PC-3 (cell line): ENCODE measurements around the gene GPR78. TPM values are rescaled to one million over a fixed set of nuclear protein-coding genes. Genes with fewer than 3 reads are reported as not detected.

ENCODE experiments used
- ATAC-seq: fragments of 200-7000 bp; cut with Tn5 transposase; 2 replicates; pipeline ENCODE4 v1.9.1; 2020; ENCODE audit warnings: mild to moderate bottlenecking, moderate library complexity
- Bru-seq: library from RNA; stranded (reverse); fragments of 400-500 nt; gene quantifications from one replicate; lab custom pipeline; 2021; lab: Mats Ljungman, UMichigan
- BruChase-seq, 2 experiments: library from RNA; stranded (reverse); fragments of 400-500 nt; gene quantifications; one replicate each; lab custom pipeline; 2021; lab: Mats Ljungman, UMichigan
- BruUV-seq: library from RNA; stranded (reverse); fragments of 400-500 nt; replicated peaks from 2 replicates; lab custom pipeline; 2021; lab: Mats Ljungman, UMichigan
- CTCF ChIA-PET: fragments of 300-600 bp; sonication (Branson Sonifier 250); formaldehyde crosslinking; loops from one replicate; lab custom pipeline; 2022; ENCODE audit warnings: antibody characterized with exemption; lab: Charles Lee
- POLR2A ChIA-PET: fragments of 300-600 bp; sonication (Branson Sonifier 250); formaldehyde crosslinking; loops from one replicate; lab custom pipeline; 2022; ENCODE audit warnings: antibody characterized with exemption; ENCODE audit not compliant: unreplicated experiment; lab: Charles Lee
- DNase-seq: peaks from one replicate; pipeline ENCODE4 v3.0.0-alpha.2; 2015
- H2AFZ ChIP-seq: fragments of 300-600 bp; sonication (generic); 2 replicates; pipeline ENCODE4 v1.6.0; 2016; ENCODE audit warnings: antibody characterized with exemption, low read length
- H3F3A ChIP-seq: fragments of 300-600 bp; sonication (generic); one replicate; pipeline ENCODE4 v1.6.0; 2017; ENCODE audit warnings: antibody characterized with exemption, low read length, control low read depth, mild to moderate bottlenecking; ENCODE audit not compliant: unreplicated experiment
- H3K27ac ChIP-seq: fragments of 300-600 bp; sonication (generic); 2 replicates; pipeline ENCODE4 v1.5.1; 2016; ENCODE audit warnings: mild to moderate bottlenecking, low read length
- H3K27me3 ChIP-seq: fragments of 300-600 bp; sonication (generic); 2 replicates; pipeline ENCODE4 v1.6.1; 2016; ENCODE audit warnings: low read length, mixed read lengths
- H3K36me3 ChIP-seq: fragments of 300-600 bp; sonication (generic); 2 replicates; pipeline ENCODE4 v1.6.1; 2016; ENCODE audit warnings: low read depth, mixed run types, low read length, mixed read lengths
- H3K4me1 ChIP-seq: fragments of 300-600 bp; sonication (generic); 2 replicates; pipeline ENCODE4 v1.5.1; 2016; ENCODE audit warnings: low read length; ENCODE audit not compliant: insufficient read depth
- H3K4me2 ChIP-seq: fragments of 300-600 bp; sonication (generic); 2 replicates; pipeline ENCODE4 v1.6.0; 2016; ENCODE audit warnings: low read length
- H3K4me3 ChIP-seq: fragments of 300-600 bp; sonication (generic); 2 replicates; pipeline ENCODE4 v1.5.1; 2016; ENCODE audit warnings: mild to moderate bottlenecking, low read length, mixed read lengths
- H3K79me2 ChIP-seq: fragments of 300-600 bp; sonication (generic); 2 replicates; pipeline ENCODE4 v1.6.1; 2017; ENCODE audit warnings: low read length, mixed read lengths
- H3K9ac ChIP-seq: fragments of 300-600 bp; sonication (generic); 2 replicates; pipeline ENCODE4 v1.6.0; 2016; ENCODE audit warnings: mild to moderate bottlenecking, low read length
- H3K9me2 ChIP-seq: fragments of 300-600 bp; sonication (generic); replicated peaks from 2 replicates; pipeline ENCODE4 v1.6.1; 2016; ENCODE audit warnings: mixed run types, low read length, mixed read lengths
- H3K9me3 ChIP-seq: fragments of 300-600 bp; sonication (generic); 2 replicates; pipeline ENCODE4 v1.6.1; 2016; ENCODE audit warnings: low read length, mixed read lengths
- H4K20me1 ChIP-seq: fragments of 300-600 bp; sonication (generic); 2 replicates; pipeline ENCODE4 v1.6.1; 2016; ENCODE audit warnings: low read length, mixed read lengths
- EZH2 ChIP-seq: fragments of 300-600 bp; sonication (generic); IDR thresholded peaks from one replicate; pipeline ENCODE4 v1.6.1; 2017; ENCODE audit warnings: antibody characterized with exemption, mild to moderate bottlenecking, low read length; ENCODE audit not compliant: unreplicated experiment
- EZH2phosphoT487 ChIP-seq: fragments of 300-600 bp; sonication (generic); IDR thresholded peaks from 2 replicates; pipeline ENCODE4 v1.6.1; 2018; ENCODE audit warnings: mild to moderate bottlenecking, antibody characterized with exemption, low read length, borderline replicate concordance
- intact Hi-C: fragments of 100-400 bp; cut with micrococcal nuclease; formaldehyde crosslinking; loops from 2 replicates; pipeline ENCODE4 v1.9.0; 2023
- long read RNA-seq: library from polyadenylated mRNA; unstranded; transcript quantifications from one replicate; pipeline ENCODE4 v2.0.0, GENCODE V29; 2021; ENCODE audit not compliant: unreplicated experiment
- total RNA-seq: library from RNA; depleted of rRNA; stranded (reverse); fragments of >200 nt; gene quantifications from 2 replicates; pipeline ENCODE4 v1.2.3, GENCODE V29; 2014; rRNA removed
- TF ChIP-seq, protein P1 (sequence below): fragments of 300-600 bp; sonication (generic); conservative IDR thresholded peaks from 2 replicates; pipeline ENCODE4 v1.5.1; 2017; ENCODE audit warnings: antibody characterized with exemption, low read depth, mild to moderate bottlenecking, low read length

GPR78 gene
- total RNA-seq (2.0 and 2.4 TPM in 2 replicates), Bru-seq, nascent RNA (percentile 23 among the genes with signal in this experiment), BruChase-seq, experiment 1, labeled RNA remaining after a 6-hour chase (percentile 13 among the genes with signal in this experiment), BruChase-seq, experiment 2, labeled RNA remaining after a 2-hour chase (not detected)
- long read RNA-seq, partial matches to known transcripts = 0 of 3 reads
- long read RNA-seq, other reads (novel, unspliced or antisense) = 2 of 3 reads

GRCh38 chr4:8580321-8581093, at the start of gene GPR78:
TSS of gene GPR78 (plus strand) at chr4:8580392. CDS start at chr4:8580983, 591 bp downstream.
- no peaks in the 10 kb centered on the region for H3K36me3 ChIP-seq
- H3K4me1 ChIP-seq = no peaks in the 10 kb centered on the region
- peak; percentile 20 for DNase-seq
- no peak within 1 kb of the TSS for H3K4me2 ChIP-seq
- intact Hi-C loops = no loop called here
- no peaks in the 10 kb centered on the region for H3K9me2 ChIP-seq
- ChIA-PET CTCF (no interaction called here), POLR2A (no interaction called here)
- H3K9ac ChIP-seq = no peak within 1 kb of the TSS
- H3K27me3 ChIP-seq = no peaks in the 10 kb centered on the region
- no peak for TF ChIP-seq EZH2
- no peak for TF ChIP-seq EZH2phosphoT487
- TF ChIP-seq, protein P1, sequence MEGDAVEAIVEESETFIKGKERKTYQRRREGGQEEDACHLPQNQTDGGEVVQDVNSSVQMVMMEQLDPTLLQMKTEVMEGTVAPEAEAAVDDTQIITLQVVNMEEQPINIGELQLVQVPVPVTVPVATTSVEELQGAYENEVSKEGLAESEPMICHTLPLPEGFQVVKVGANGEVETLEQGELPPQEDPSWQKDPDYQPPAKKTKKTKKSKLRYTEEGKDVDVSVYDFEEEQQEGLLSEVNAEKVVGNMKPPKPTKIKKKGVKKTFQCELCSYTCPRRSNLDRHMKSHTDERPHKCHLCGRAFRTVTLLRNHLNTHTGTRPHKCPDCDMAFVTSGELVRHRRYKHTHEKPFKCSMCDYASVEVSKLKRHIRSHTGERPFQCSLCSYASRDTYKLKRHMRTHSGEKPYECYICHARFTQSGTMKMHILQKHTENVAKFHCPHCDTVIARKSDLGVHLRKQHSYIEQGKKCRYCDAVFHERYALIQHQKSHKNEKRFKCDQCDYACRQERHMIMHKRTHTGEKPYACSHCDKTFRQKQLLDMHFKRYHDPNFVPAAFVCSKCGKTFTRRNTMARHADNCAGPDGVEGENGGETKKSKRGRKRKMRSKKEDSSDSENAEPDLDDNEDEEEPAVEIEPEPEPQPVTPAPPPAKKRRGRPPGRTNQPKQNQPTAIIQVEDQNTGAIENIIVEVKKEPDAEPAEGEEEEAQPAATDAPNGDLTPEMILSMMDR = no peak
- no peaks in the 10 kb centered on the region for H3K79me2 ChIP-seq
- H2AFZ ChIP-seq = no peak within 1 kb of the TSS
- no peaks in the 10 kb centered on the region for H3F3A ChIP-seq
- H3K9me3 ChIP-seq = no peaks in the 10 kb centered on the region
- no peaks in the 10 kb centered on the region for H4K20me1 ChIP-seq
- H3K4me3 ChIP-seq = no peak within 1 kb of the TSS
- peak; percentile 73 for ATAC-seq
- BruUV-seq = no TSS peak
- H3K27ac ChIP-seq = no peak within 1 kb of the TSS

DNA sequence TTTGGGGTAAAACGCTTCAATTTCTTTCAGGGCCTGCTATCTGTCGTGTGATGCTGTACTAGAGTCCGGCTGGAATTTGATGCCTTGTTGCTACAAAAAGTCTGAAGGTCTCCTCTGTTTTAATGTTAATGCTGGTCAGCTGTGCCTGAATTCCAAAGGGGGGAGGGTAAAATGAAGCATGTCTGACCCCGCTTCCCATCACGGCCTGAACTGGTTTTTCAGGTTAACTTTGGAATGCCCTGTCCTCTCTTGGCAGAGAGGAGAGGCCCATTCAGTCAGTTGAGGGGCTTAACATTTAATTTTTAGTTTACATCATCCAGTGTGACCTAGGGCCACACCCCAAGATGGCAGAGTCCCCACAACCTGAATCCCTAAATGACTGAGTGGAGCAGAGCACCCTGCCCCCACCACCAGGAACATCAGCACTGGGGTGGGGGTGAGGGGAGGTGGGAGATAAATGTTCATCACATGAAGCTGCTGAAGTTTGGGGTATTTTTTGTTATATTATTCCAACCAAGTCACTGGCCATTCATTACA, 47.9 kb upstream of the GPR78 start:
- no peak for TF ChIP-seq EZH2phosphoT487
- TF ChIP-seq EZH2 = no peak
- TF ChIP-seq, protein P1 = no peak
- Histone ChIP-seq H3K4me1 (peaks cover 53% of the 10 kb centered on the region), H3K27ac (no peak overlapping the region), H3K9ac (no peak overlapping the region), H3K79me2 (no peaks in the 10 kb centered on the region), H3K27me3 (no peaks in the 10 kb centered on the region), H3F3A (no peaks in the 10 kb centered on the region), H3K36me3 (no peaks in the 10 kb centered on the region), H3K4me2 (no peak overlapping the region), H3K9me3 (no peaks in the 10 kb centered on the region), H3K9me2 (no peaks in the 10 kb centered on the region), H2AFZ (no peak overlapping the region), H3K4me3 (no peak overlapping the region), H4K20me1 (no peaks in the 10 kb centered on the region)
- CTCF ChIA-PET = no interaction called here
- peak; percentile 54 for DNase-seq
- no peak for ATAC-seq
- intact Hi-C loops = no loop called here
- BruUV-seq = no TSS peak
- POLR2A ChIA-PET = no interaction called here
